ENCODE data around the gene ZNF674.
"Not testable (repeated sequence)": the region's sequence is repeated elsewhere in the genome, so short reads cannot be mapped to it uniquely, and the experiment has no call there.

ZNF674 gene

GRCh38 chrX:46460801-46461659 lies 84.2 kb downstream of the ZNF674 start:
- DNase-seq, result not testable (repeated sequence)

GRCh38 chrX:46459603-46460002 lies 85.6 kb downstream of the ZNF674 start:
- DNase-seq, result no peak

- DNase-seq, result no peak
These were observed 88.9 kb downstream of the ZNF674 start for GRCh38 chrX:46456125-46456922.

Data from stimulated activated CD4-positive, alpha-beta T cell treated with anti-CD3 and anti-CD28 coated beads, Interleukin-15, amount 100 ng/mL, for 24 hours (primary cell).